Endothelial cell of umbilical vein (primary cell): Measurements from ENCODE around the gene PRPF19. TPM values are rescaled to one million over a fixed set of nuclear protein-coding genes. Genes with fewer than 3 reads are reported as not detected.

Source experiments
- BruUV-seq: library from RNA; stranded (reverse); fragments of 400-500 nt; replicated peaks from 2 replicates; lab custom pipeline; 2021; lab: Mats Ljungman, UMichigan
- CTCF ChIA-PET: fragments of 300-600, 350-600 bp; sonication (Branson Sonifier 250); formaldehyde crosslinking; loops from one replicate; lab custom pipeline; 2021; ENCODE audit warnings: antibody characterized with exemption, inconsistent platforms; lab: Charles Lee
- POLR2A ChIA-PET: fragments of 300-600, 350-600 bp; sonication (Branson Sonifier 250); formaldehyde crosslinking; loops from one replicate; lab custom pipeline; 2021; ENCODE audit warnings: antibody characterized with exemption, inconsistent platforms; lab: Charles Lee
- DNase-seq: peaks from one replicate; pipeline ENCODE4 v3.0.0-alpha.2; 2011; ENCODE audit warnings: low read depth, low spot score
- FAIRE-seq: peaks from 2 replicates; lab custom pipeline; 2011; peaks lifted over from hg19 to GRCh38; lab: Jason Lieb, UNC
- H2AFZ ChIP-seq: 2 replicates; pipeline ENCODE4 v1.6.0; 2012; ENCODE audit warnings: low read depth, low read length, control low read depth, inconsistent platforms
- H3K27ac ChIP-seq: 2 replicates; pipeline ENCODE4 v1.5.1; 2011; ENCODE audit warnings: low read depth, mild to moderate bottlenecking, control low read depth, low read length, moderate library complexity; ENCODE audit not compliant: insufficient read depth
- H3K27me3 ChIP-seq, 2 experiments: 2 replicates each; pipeline versions ENCODE4 v1.6.0 to v1.6.1; 2011; ENCODE audit warnings: low read length in 2 of 2, mixed read lengths in 1 of 2; ENCODE audit not compliant: control insufficient read depth in 2 of 2, insufficient read depth in 2 of 2
- H3K36me3 ChIP-seq, 2 experiments: 2 replicates in 1 of 2; 3 replicates in 1 of 2; pipeline ENCODE4 v1.5.1; 2011; ENCODE audit warnings: low read length in 2 of 2, mild to moderate bottlenecking in 1 of 2, moderate library complexity in 1 of 2; ENCODE audit not compliant: control insufficient read depth in 2 of 2, insufficient read depth in 2 of 2; ENCODE audit errors: extremely low read depth in 1 of 2
- H3K4me1 ChIP-seq: 3 replicates; pipeline ENCODE4 v1.5.1; 2011; ENCODE audit warnings: mild to moderate bottlenecking, low read length; ENCODE audit not compliant: control insufficient read depth, insufficient read depth; ENCODE audit errors: extremely low read depth
- H3K4me2 ChIP-seq: 2 replicates; pipeline ENCODE4 v1.6.1; 2011; ENCODE audit warnings: low read length, control low read depth, mixed read lengths; ENCODE audit not compliant: insufficient read depth
- H3K4me3 ChIP-seq, 3 experiments: fragments of 200-600 bp in 1 of 3; sonication (generic), shearing (Covaris generic) in 1 of 3; replicated peaks in 1 of 3; 2 replicates each; pipeline ENCODE4 v1.5.1; 2011 to 2016; ENCODE audit warnings: control low read depth in 3 of 3, low read length in 3 of 3, mild to moderate bottlenecking in 2 of 3, inconsistent platforms in 1 of 3, low read depth in 1 of 3, moderate library complexity in 1 of 3; ENCODE audit not compliant: insufficient read depth in 1 of 3
- H3K79me2 ChIP-seq: 2 replicates; pipeline ENCODE4 v1.6.0; 2012; ENCODE audit warnings: low read length, inconsistent platforms; ENCODE audit not compliant: control insufficient read depth, insufficient read depth
- H3K9ac ChIP-seq: replicated peaks from 2 replicates; pipeline ENCODE3; 2011; ENCODE audit warnings: low read length, control low read depth; ENCODE audit not compliant: insufficient read depth; ENCODE audit errors: extremely low read depth
- H3K9me1 ChIP-seq: replicated peaks from 3 replicates; pipeline ENCODE4 v1.6.0; 2011; ENCODE audit warnings: mild to moderate bottlenecking, low read length; ENCODE audit not compliant: control insufficient read depth, insufficient read depth; ENCODE audit errors: extremely low read depth
- H3K9me3 ChIP-seq: replicated peaks from 2 replicates; pipeline ENCODE4 v1.5.1; 2012; ENCODE audit warnings: low read length, inconsistent platforms; ENCODE audit not compliant: control insufficient read depth, insufficient read depth
- H4K20me1 ChIP-seq: replicated peaks from 2 replicates; pipeline ENCODE3; 2011; ENCODE audit warnings: mild to moderate bottlenecking, low read length; ENCODE audit not compliant: control insufficient read depth, insufficient read depth; ENCODE audit errors: extremely low read depth
- EZH2 ChIP-seq: IDR thresholded peaks from 2 replicates; pipeline ENCODE4 v1.6.1; 2012; ENCODE audit warnings: borderline replicate concordance, low read depth, mild to moderate bottlenecking, moderate library complexity, low read length, inconsistent platforms; ENCODE audit not compliant: severe bottlenecking
- FOS ChIP-seq: IDR thresholded peaks from 2 replicates; pipeline ENCODE4 v1.6.1; 2011; ENCODE audit warnings: mild to moderate bottlenecking, low read length, moderate library complexity, borderline replicate concordance; ENCODE audit not compliant: insufficient read depth
- GATA2 ChIP-seq: IDR thresholded peaks from 2 replicates; pipeline ENCODE4 v1.7.0; 2011; ENCODE audit warnings: low read depth, mild to moderate bottlenecking, moderate library complexity, mixed read lengths, low read length; ENCODE audit not compliant: insufficient read length, insufficient read depth
- JUN ChIP-seq: IDR thresholded peaks from 2 replicates; pipeline ENCODE4 v1.6.1; 2011; ENCODE audit warnings: borderline replicate concordance, low read depth; ENCODE audit not compliant: insufficient read length, insufficient read depth
- MYC ChIP-seq: IDR thresholded peaks from one replicate; pipeline ENCODE4 v1.6.1; 2011; ENCODE audit warnings: mild to moderate bottlenecking, low read depth, low read length
- POLR2A ChIP-seq: IDR thresholded peaks from 2 replicates; pipeline ENCODE4 v1.6.1; 2012; ENCODE audit warnings: low read depth, mild to moderate bottlenecking, control low read depth, low read length
- POLR2AphosphoS5 ChIP-seq: IDR thresholded peaks from 2 replicates; pipeline ENCODE4 v1.6.1; 2012; ENCODE audit warnings: low read depth, mild to moderate bottlenecking, control low read depth, low read length, moderate library complexity; ENCODE audit not compliant: insufficient read depth
- dilution Hi-C: fragments of 300-500 bp; cut with MboI; formaldehyde crosslinking; loops from one replicate; pipeline ENCODE4 v1.15.0; 2019; ENCODE audit warnings: low sequenced_read_pairs; ENCODE audit not compliant: extremely low pct_ligation_motif_present
- intact Hi-C: fragments of 100-400 bp; cut with micrococcal nuclease; formaldehyde crosslinking; loops from one replicate; pipeline ENCODE4 v1.10.0; 2022
- polyA plus RNA-seq, 4 experiments: library from polyadenylated mRNA; depleted of rRNA in 3 of 4; stranded (reverse) in 3 of 4; unstranded in 1 of 4; fragments of >200 nt; gene quantifications; 2 replicates each; pipeline versions ENCODE4 v1.2.1 to v1.2.3, GENCODE V29; 2011 to 2012; ENCODE audit warnings: missing spikeins in 1 of 4
- total RNA-seq: library from RNA; stranded (reverse); gene quantifications from 2 replicates; pipeline ENCODE4 v1.2.3, GENCODE V29; 2021
- TF ChIP-seq, protein P1 (sequence below): IDR thresholded peaks from 2 replicates; pipeline ENCODE4 v1.6.1; 2011; ENCODE audit not compliant: insufficient read depth, insufficient read length
- TF ChIP-seq, protein P2 (sequence below), 2 donors: IDR thresholded peaks; 1 replicate in 1 of 2; 2 replicates in 1 of 2; pipeline ENCODE4 v1.5.1; 2011; ENCODE audit warnings: low read length in 2 of 2, mild to moderate bottlenecking in 2 of 2, moderate library complexity in 2 of 2, control low read depth in 1 of 2, inconsistent platforms in 1 of 2, low read depth in 1 of 2; ENCODE audit not compliant: insufficient read depth in 1 of 2; ENCODE audit errors: extremely low read depth in 1 of 2

PRPF19 gene
- total and polyA plus RNA-seq, 2 donors (not counting 3 experiments of a cell fraction or from before 2014, with no cell fraction given), result 97.1 to 126 TPM

DNA sequence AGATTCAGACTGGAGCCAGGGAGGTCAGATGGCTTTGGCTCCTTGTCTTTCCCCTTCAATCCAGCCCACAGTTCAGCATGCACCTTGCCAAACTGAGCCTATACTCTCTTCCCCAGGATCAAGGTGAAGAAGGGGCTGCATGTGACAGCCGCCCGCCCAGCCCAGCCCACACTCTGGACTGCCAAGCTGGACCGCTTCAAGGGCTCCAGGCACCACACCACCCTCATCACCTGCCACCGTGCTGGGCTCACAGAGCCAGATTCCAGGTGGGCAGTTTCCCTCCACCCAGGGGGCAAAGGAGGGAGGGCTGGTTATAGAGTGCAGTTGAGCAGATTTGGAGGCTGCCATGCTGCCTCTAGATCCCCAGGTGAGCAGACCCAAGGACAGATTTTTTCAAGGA lies 24.0 kb upstream of the PRPF19 start:
- no peak for DNase-seq

DNA sequence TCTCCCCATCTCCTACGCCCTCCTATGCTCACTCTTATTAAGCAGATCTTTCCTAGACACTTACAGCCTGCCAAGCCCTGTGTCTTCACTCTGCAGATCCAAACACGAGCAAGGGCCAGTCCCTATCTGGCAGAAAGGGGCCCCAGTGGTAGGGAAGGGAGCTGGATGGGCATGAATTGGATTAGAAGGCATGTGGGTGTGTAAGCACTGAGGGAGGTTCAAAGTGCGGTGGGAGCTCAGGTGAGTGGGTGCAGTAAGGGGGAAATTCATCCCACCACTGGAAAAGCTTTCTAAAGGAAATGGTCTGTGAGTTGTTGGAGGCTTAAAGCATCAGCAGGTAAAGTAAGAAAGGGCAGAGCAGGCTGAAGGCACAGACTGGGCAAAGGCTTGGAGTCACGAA lies 23.4 kb upstream of the PRPF19 start:
- no peak for TF ChIP-seq JUN
- TF ChIP-seq POLR2AphosphoS5, result no peak
- TF ChIP-seq, protein P1, sequence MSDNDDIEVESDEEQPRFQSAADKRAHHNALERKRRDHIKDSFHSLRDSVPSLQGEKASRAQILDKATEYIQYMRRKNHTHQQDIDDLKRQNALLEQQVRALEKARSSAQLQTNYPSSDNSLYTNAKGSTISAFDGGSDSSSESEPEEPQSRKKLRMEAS, result no peak
- TF ChIP-seq POLR2A, result no peak
- no peak for TF ChIP-seq FOS
- TF ChIP-seq, protein P2, sequence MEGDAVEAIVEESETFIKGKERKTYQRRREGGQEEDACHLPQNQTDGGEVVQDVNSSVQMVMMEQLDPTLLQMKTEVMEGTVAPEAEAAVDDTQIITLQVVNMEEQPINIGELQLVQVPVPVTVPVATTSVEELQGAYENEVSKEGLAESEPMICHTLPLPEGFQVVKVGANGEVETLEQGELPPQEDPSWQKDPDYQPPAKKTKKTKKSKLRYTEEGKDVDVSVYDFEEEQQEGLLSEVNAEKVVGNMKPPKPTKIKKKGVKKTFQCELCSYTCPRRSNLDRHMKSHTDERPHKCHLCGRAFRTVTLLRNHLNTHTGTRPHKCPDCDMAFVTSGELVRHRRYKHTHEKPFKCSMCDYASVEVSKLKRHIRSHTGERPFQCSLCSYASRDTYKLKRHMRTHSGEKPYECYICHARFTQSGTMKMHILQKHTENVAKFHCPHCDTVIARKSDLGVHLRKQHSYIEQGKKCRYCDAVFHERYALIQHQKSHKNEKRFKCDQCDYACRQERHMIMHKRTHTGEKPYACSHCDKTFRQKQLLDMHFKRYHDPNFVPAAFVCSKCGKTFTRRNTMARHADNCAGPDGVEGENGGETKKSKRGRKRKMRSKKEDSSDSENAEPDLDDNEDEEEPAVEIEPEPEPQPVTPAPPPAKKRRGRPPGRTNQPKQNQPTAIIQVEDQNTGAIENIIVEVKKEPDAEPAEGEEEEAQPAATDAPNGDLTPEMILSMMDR (IDR thresholded peaks at IDR 0.05; ENCODE audit: extremely low read depth in 1 of 2, insufficient read depth in 1 of 2, low read depth in 1 of 2, low read length in 2 of 2), result no peak
- no peak for TF ChIP-seq EZH2
- TF ChIP-seq GATA2, result no peak
- no peak for TF ChIP-seq MYC
- no peak overlapping the region for H3K4me2 ChIP-seq
- DNase-seq (no peak), FAIRE-seq (no peak)
- H2AFZ ChIP-seq, result no peak overlapping the region
- no TSS peak for BruUV-seq
- H3K4me3 ChIP-seq, result no peak overlapping the region
- ChIA-PET POLR2A (no interaction called here), CTCF (no interaction called here)
- H3K27me3 ChIP-seq, result no peaks in the 10 kb centered on the region
- dilution Hi-C loops (no loop called here), intact Hi-C loops (no loop called here)
- H3K79me2 ChIP-seq, result no peaks in the 10 kb centered on the region
- H3K27ac ChIP-seq, result no peak overlapping the region
- H4K20me1 ChIP-seq, result no peaks in the 10 kb centered on the region
- no peak overlapping the region for H3K9ac ChIP-seq
- no peaks in the 10 kb centered on the region for H3K9me3 ChIP-seq
- H3K9me1 ChIP-seq, result no peaks in the 10 kb centered on the region
- peaks cover 10% of the 10 kb centered on the region for H3K4me1 ChIP-seq
- peaks cover 3 to 39% of the 10 kb centered on the region in 2 experiments for H3K36me3 ChIP-seq

More for the DNA sequence above, 24.0 kb upstream of the PRPF19 start:
- CTCF ChIA-PET, result no interaction called here
- dilution Hi-C loops, result no loop called here
- TF ChIP-seq GATA2 (no peak), JUN (no peak), EZH2 (no peak), POLR2A (no peak), MYC (no peak)
- peaks cover 5% of the 10 kb centered on the region for H3K4me1 ChIP-seq
- POLR2A ChIA-PET, result no interaction called here
- no peaks in the 10 kb centered on the region for H3K9me3 ChIP-seq
- H4K20me1 ChIP-seq, result no peaks in the 10 kb centered on the region
- no peak overlapping the region for H3K4me3 ChIP-seq
- no peak overlapping the region for H2AFZ ChIP-seq
- no peaks in the 10 kb centered on the region for H3K79me2 ChIP-seq
- H3K9me1 ChIP-seq, result no peaks in the 10 kb centered on the region
- no peaks in the 10 kb centered on the region for H3K27me3 ChIP-seq
- FAIRE-seq, result no peak
- no TSS peak for BruUV-seq
- intact Hi-C loops, result no loop called here
- no peak overlapping the region for H3K9ac ChIP-seq
- peaks cover 3 to 44% of the 10 kb centered on the region in 2 experiments for H3K36me3 ChIP-seq
- H3K4me2 ChIP-seq, result no peak overlapping the region
- H3K27ac ChIP-seq, result no peak overlapping the region
